PC-3 (cell line): ENCODE data around the gene REN.

Source experiments
- CTCF ChIP-seq: fragments of 300-600 bp; sonication (generic); conservative IDR thresholded peaks from 2 replicates; pipeline ENCODE4 v1.5.1; 2017; ENCODE audit warnings: antibody characterized with exemption, low read depth, mild to moderate bottlenecking, low read length
- EZH2 ChIP-seq: fragments of 300-600 bp; sonication (generic); IDR thresholded peaks from one replicate; pipeline ENCODE4 v1.6.1; 2017; ENCODE audit warnings: antibody characterized with exemption, mild to moderate bottlenecking, low read length; ENCODE audit not compliant: unreplicated experiment
- EZH2phosphoT487 ChIP-seq: fragments of 300-600 bp; sonication (generic); IDR thresholded peaks from 2 replicates; pipeline ENCODE4 v1.6.1; 2018; ENCODE audit warnings: mild to moderate bottlenecking, antibody characterized with exemption, low read length, borderline replicate concordance

- TF ChIP-seq EZH2 (no peak), CTCF (no peak), EZH2phosphoT487 (no peak)
These were observed 5.6 kb upstream of the REN start for GRCh38 chr1:204171751-204172178.
